Gastrocnemius medialis (tissue), 4 donors: ENCODE measurements around the gene INTS7. TPM values are rescaled to one million over a fixed set of nuclear protein-coding genes. Genes with fewer than 3 reads are reported as not detected.
"Not testable (repeated sequence)": the region's sequence is repeated elsewhere in the genome, so short reads cannot be mapped to it uniquely, and the experiment has no call there.

ENCODE experiments used
- ATAC-seq, 2 donors: fragments of 150-250 bp; one replicate each; pipeline ENCODE4 v1.9.1; 2016
- DNase-seq, 2 donors: peaks; one replicate each; pipeline ENCODE4 v3.0.0-alpha.2; 2019
- H3K27ac ChIP-seq, 4 donors: fragments of 200-600 bp; sonication (generic); 1 replicate in 1 of 4; 2 replicates in 3 of 4; pipeline ENCODE4 v1.5.1; 2016 to 2018; ENCODE audit warnings: mild to moderate bottlenecking in 2 of 4, moderate library complexity in 1 of 4
- H3K27me3 ChIP-seq, 3 donors: fragments of 200-600 bp; sonication (generic) in 2 of 3; 1 replicate in 1 of 3; 2 replicates in 2 of 3; pipeline versions ENCODE4 v1.5.1 to v1.6.0; 2016 to 2019; ENCODE audit warnings: mild to moderate bottlenecking in 1 of 3, moderate library complexity in 1 of 3
- H3K36me3 ChIP-seq, 2 donors: fragments of 200-600 bp; sonication (generic) in 1 of 2; one replicate each; pipeline ENCODE4 v1.5.1; 2017 to 2018
- H3K4me1 ChIP-seq, 2 donors: fragments of 200-600 bp; sonication (generic) in 1 of 2; one replicate each; pipeline ENCODE4 v1.5.1; 2016 to 2017; ENCODE audit warnings: mild to moderate bottlenecking in 2 of 2
- H3K4me3 ChIP-seq, 4 donors: fragments of 200-600 bp; sonication (generic) in 3 of 4; 1 replicate in 1 of 4; 2 replicates in 3 of 4; pipeline ENCODE4 v1.5.1; 2016 to 2019; ENCODE audit warnings: mild to moderate bottlenecking in 2 of 4
- H3K9me3 ChIP-seq, 3 donors: fragments of 200-600 bp; sonication (generic) in 2 of 3; 1 replicate in 1 of 3; 2 replicates in 2 of 3; pipeline ENCODE4 v1.5.1; 2016 to 2019
- CTCF ChIP-seq, 5 experiments: fragments of 450-650 bp in 3 of 5; fragments of 200-600 bp in 2 of 5; sonication (generic) in 2 of 5; IDR thresholded peaks in 4 of 5; conservative IDR thresholded peaks in 1 of 5; 1 replicate in 4 of 5; 2 replicates in 1 of 5; pipeline ENCODE4 v1.5.1; 2016 to 2019; ENCODE audit warnings: antibody characterized with exemption in 5 of 5, mild to moderate bottlenecking in 3 of 5, moderate library complexity in 3 of 5
- POLR2A ChIP-seq, 2 donors: fragments of 450-650 bp; IDR thresholded peaks; one replicate each; pipeline ENCODE4 v1.6.1; 2017; ENCODE audit warnings: antibody characterized with exemption in 2 of 2, mild to moderate bottlenecking in 2 of 2, moderate library complexity in 2 of 2
- in situ Hi-C, 4 donors: fragments of 200-750 bp; cut with MboI; loops; one replicate each; pipeline versions ENCODE4 v1.15.0 to v1.8.0; 2017; ENCODE audit warnings: low sequenced_read_pairs in 4 of 4
- intact Hi-C: fragments of 100-400 bp; cut with DNase I; formaldehyde crosslinking; loops from one replicate; pipeline ENCODE4 v1.15.1; 2023; ENCODE audit warnings: low total_unique reads
- total RNA-seq, 4 donors: library from RNA; depleted of rRNA; stranded (reverse); fragments of >200 nt; gene quantifications; one replicate each; pipeline versions ENCODE4 v1.1.0 to v1.2.3, GENCODE V29; 2016

INTS7 gene
- total RNA-seq, 4 donors from 2014 or later, result 4.0 to 8.0 (median 6.6) TPM

- Histone ChIP-seq H3K4me1 (no peaks in the 10 kb centered on the region), H3K36me3 (peaks cover 0 to 14% of the 10 kb centered on the region in 2 donors), H3K4me3 (no peak overlapping the region), H3K27me3 (no peaks in the 10 kb centered on the region), H3K9me3 (no peaks in the 10 kb centered on the region), H3K27ac (no peak overlapping the region)
- no peak for ATAC-seq
- in situ Hi-C loops, result loop anchor here in 1 of 4 donors (25.0 kb wide), 1 partner anchor 318 kb away; the partner anchor contains the start of gene NEK2
- intact Hi-C loops, result no loop called here
- TF ChIP-seq CTCF (IDR thresholded peaks at IDR 0.05 in 4 of 5, conservative IDR thresholded peaks at IDR 0.05 in 1 of 5) (no peak), POLR2A (IDR thresholded peaks at IDR 0.05) (no peak)
- no peak for DNase-seq
Measured at GRCh38 chr1:212004895-212005608, 30.3 kb downstream of the INTS7 start.

- no peak overlapping the region for H3K27ac ChIP-seq
- no peak overlapping the region for H3K4me3 ChIP-seq
- intact Hi-C loops, result no loop called here
- H3K36me3 ChIP-seq, result peaks cover 0 to 14% of the 10 kb centered on the region in 2 donors
- TF ChIP-seq CTCF (IDR thresholded peaks at IDR 0.05 in 4 of 5, conservative IDR thresholded peaks at IDR 0.05 in 1 of 5) (no peak), POLR2A (IDR thresholded peaks at IDR 0.05) (no peak)
- no peaks in the 10 kb centered on the region for H3K9me3 ChIP-seq
- no peaks in the 10 kb centered on the region for H3K27me3 ChIP-seq
- no peak for DNase-seq
- no peak for ATAC-seq
- no peaks in the 10 kb centered on the region for H3K4me1 ChIP-seq
- in situ Hi-C loops, result loop anchor here in 1 of 4 donors (25.0 kb wide), 1 partner anchor 315 kb away; the partner anchor contains the start of gene NEK2
Measured at GRCh38 chr1:212002536-212002935, 32.8 kb downstream of the INTS7 start.

- H3K27ac ChIP-seq, H3K27me3 ChIP-seq, H3K4me1 ChIP-seq, DNase-seq, H3K9me3 ChIP-seq, H3K4me3 ChIP-seq, intact Hi-C loops, ATAC-seq, in situ Hi-C loops, H3K36me3 ChIP-seq: not testable (repeated sequence)
Measured at GRCh38 chr1:211997426-211997825, 37.9 kb downstream of the INTS7 start.

GRCh38 chr1:211991695-211992094 is 43.7 kb downstream of the INTS7 start:
- ATAC-seq, result no peak
- peaks cover 0 to 7% of the 10 kb centered on the region in 2 donors for H3K36me3 ChIP-seq
- H3K4me1 ChIP-seq, result no peaks in the 10 kb centered on the region
- intact Hi-C loops (no loop called here), in situ Hi-C loops (no loop called here)
- no peak overlapping the region for H3K27ac ChIP-seq
- H3K9me3 ChIP-seq, result no peaks in the 10 kb centered on the region
- DNase-seq, result no peak
- no peak for TF ChIP-seq POLR2A (IDR thresholded peaks at IDR 0.05)
- no peak for TF ChIP-seq CTCF (IDR thresholded peaks at IDR 0.05 in 4 of 5, conservative IDR thresholded peaks at IDR 0.05 in 1 of 5)
- H3K27me3 ChIP-seq, result no peaks in the 10 kb centered on the region
- no peak overlapping the region for H3K4me3 ChIP-seq

- intact Hi-C loops, result no loop called here
- H3K9me3 ChIP-seq, result no peaks in the 10 kb centered on the region
- no peaks in the 10 kb centered on the region for H3K4me1 ChIP-seq
- DNase-seq, result no peak
- no peak for ATAC-seq
- TF ChIP-seq POLR2A (IDR thresholded peaks at IDR 0.05), result no peak
- TF ChIP-seq CTCF (IDR thresholded peaks at IDR 0.05 in 4 of 5, conservative IDR thresholded peaks at IDR 0.05 in 1 of 5), result no peak
- H3K36me3 ChIP-seq, result peaks cover 0 to 21% of the 10 kb centered on the region in 2 donors
- in situ Hi-C loops, result no loop called here
- H3K4me3 ChIP-seq, result no peak overlapping the region
- H3K27ac ChIP-seq, result no peak overlapping the region
- H3K27me3 ChIP-seq, result no peaks in the 10 kb centered on the region
Measured at GRCh38 chr1:211986628-211987254, 48.6 kb downstream of the INTS7 start.
